Cardiac septum (tissue), 1 donor: ENCODE data around the gene CUTC. TPM values are rescaled to one million over a fixed set of nuclear protein-coding genes. Genes with fewer than 3 reads are reported as not detected.

ENCODE experiments used
- total RNA-seq: library from RNA; stranded (reverse); fragmentation: NEBNext Ultra II Directional; extraction: Animal tissue kit (Norgen Biotek cat#: 25700); gene quantifications from one replicate; pipeline ENCODE4 v1.2.1, GENCODE V29; 2021
- donor health status: DM: no; HTN: no; CAD: no.

Gene CUTC
- total RNA-seq, 1 donor from 2014 or later = 33.2 TPM

Other genes starting within 250 kb of the CUTC start
- not detected for gene NKX2-3, start 199.3 kb upstream of the CUTC start, total RNA-seq
- 24.8 TPM for gene SLC25A28, start 111.8 kb upstream of the CUTC start, total RNA-seq
- 2.5 TPM for gene ENTPD7, start 72.7 kb upstream of the CUTC start, total RNA-seq
- 35.6 TPM for gene COX15, start 107 bp upstream of the CUTC start, total RNA-seq
- 0.30 TPM for gene ABCC2, start 50.4 kb downstream of the CUTC start, total RNA-seq